HEK293T (cell line): ENCODE measurements around the gene ANKRD24.

Experiments used
- BHLHE40 ChIP-seq: fragments of 450-650 bp; IDR thresholded peaks from 2 replicates; pipeline ENCODE4 v1.6.1; 2016; ENCODE audit warnings: mild to moderate bottlenecking, moderate library complexity, borderline replicate concordance
- CTBP1 ChIP-seq: fragments of 450-650 bp; IDR thresholded peaks from 2 replicates; pipeline ENCODE4 v1.6.1; 2016; ENCODE audit warnings: borderline replicate concordance
- FOXA1 ChIP-seq: fragments of 450-650 bp; IDR thresholded peaks from 2 replicates; pipeline ENCODE4 v1.6.1; 2016; ENCODE audit warnings: mild to moderate bottlenecking
- FOXK2 ChIP-seq: fragments of 450-650 bp; IDR thresholded peaks from 2 replicates; pipeline ENCODE4 v1.6.1; 2016; ENCODE audit warnings: mild to moderate bottlenecking
- FOXM1 ChIP-seq: fragments of 450-650 bp; IDR thresholded peaks from 2 replicates; pipeline ENCODE4 v1.6.1; 2017; ENCODE audit warnings: mild to moderate bottlenecking, borderline replicate concordance
- SP1 ChIP-seq: fragments of 450-650 bp; IDR thresholded peaks from 2 replicates; pipeline ENCODE4 v1.6.1; 2017
- TARDBP ChIP-seq: fragments of 450-650 bp; IDR thresholded peaks from 2 replicates; pipeline ENCODE4 v1.6.1; 2016

- TF ChIP-seq FOXA1 (no peak), FOXM1 (no peak), FOXK2 (no peak), TARDBP (no peak), SP1 (no peak), BHLHE40 (no peak), CTBP1 (no peak)
Measured at GRCh38 chr19:4139614-4140236, 42.8 kb upstream of the ANKRD24 start.
